ENCODE results near the gene MMEL1.
A peak's percentile ranks its signal among the peaks of the same experiment; 100 is the strongest.

The MMEL1 gene

DNA sequence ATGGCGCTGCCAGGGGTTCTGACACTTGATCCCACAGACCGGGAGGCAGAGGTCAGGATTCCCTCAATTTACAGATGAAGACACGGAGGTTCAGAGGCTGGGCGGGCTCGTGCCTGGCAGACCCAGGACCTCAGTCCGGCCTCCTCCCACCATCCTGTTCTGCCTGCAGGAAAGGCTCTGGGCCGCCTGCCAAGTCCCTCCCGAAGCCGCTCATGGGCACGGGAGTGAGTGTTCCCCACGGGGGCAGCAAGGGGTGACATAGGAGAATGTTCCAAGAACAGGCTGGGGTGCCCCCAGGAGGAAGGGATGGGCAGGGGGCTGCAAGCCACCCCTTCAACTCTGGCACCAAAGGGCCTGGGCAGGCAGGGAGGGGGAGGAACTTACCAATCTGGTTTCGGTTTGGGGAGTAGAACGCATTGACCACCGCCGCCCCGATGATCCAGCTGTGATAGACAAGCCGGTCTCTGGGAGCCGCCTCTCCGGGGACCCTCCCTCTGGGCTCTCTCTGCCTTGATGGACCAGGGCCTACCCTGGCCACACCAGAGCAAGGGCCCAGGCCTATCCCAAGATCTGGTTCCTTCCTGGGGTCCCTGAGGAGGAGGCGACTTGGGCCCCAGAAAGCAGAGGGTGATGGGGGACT, 38.7 kb downstream of the MMEL1 start:
- no peak for DNase-seq (ENCODE audit: extremely low read depth in 1 of 2, low read depth in 1 of 2)

- DNase-seq (ENCODE audit: extremely low read depth in 1 of 2, low read depth in 1 of 2): no peak
Measured at GRCh38 chr1:2593251-2593878, 39.5 kb downstream of the MMEL1 start.

DNA sequence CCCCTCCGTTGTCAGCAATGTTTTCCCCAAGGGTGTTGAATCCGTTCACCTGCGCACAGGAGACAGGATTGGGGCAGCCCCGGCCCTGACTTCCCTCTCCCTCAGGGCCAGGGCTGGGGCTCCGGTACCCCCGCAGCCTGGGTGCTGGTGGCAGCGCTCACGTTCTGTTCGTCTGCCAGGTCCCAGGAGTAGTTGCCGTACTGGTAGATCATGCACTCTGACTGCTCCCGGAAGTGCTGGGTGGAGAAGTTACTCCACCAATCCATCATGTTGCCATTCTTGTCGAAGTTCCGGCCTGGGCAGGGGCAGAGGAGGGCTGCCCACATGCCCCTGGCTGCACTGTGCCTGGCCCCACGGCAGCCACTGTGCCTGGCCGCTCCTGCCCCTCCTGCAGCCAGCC, 40.1 kb downstream of the MMEL1 start:
- no peak for DNase-seq (ENCODE audit: extremely low read depth in 1 of 2, low read depth in 1 of 2)

DNA sequence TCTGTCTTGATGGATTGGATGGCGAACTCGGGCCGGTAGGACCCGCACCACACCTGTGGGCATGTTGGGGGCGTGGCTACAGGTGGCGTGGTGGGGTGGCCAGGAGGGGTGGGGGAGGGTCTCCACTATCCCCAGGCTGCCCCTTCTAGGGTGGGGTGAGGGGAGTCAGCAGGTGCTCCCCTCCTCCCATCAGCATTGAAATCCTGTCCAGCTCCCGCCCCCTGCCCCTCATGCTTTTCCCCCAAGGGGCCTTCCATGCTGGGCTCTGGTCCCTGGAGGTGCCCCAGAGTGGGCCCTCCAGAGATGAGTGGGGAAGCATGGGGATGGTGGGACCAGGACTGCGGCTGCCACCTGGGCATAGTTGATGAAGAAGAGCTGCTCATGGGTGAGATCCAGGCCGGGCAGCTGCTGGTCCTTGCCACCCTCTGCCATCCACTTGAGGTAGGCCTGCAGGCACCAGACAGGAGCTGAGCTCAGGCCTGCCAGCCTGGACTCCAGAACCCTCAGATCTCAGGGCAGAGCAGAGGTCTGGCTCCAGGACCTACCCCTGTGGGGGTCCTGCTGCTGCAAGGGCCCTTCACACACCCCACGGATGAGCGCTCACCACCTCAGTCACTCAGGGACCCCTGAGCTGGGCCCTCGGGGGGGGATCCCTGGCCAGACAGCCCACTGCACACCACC, 41.1 kb downstream of the MMEL1 start:
- no peak for DNase-seq (ENCODE audit: extremely low read depth in 1 of 2, low read depth in 1 of 2)

DNA sequence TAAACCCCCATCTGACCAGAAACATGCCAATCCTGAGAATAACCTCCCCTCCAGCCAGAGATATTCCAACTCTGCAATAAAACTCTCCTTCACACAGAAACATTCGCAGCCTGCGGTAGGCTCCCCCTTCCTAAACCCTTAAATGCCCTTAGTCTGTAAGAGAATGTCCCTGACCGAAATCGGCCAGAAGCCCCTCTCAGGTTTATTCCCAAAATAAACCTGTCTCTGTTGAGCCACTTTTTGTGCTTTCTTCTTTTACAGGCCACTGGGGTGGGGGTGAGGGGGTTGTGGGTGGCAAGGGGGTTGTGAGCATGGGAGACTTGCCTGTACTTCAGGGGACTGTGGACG, 41.6 kb downstream of the MMEL1 start:
- no peak for DNase-seq (ENCODE audit: extremely low read depth in 1 of 2, low read depth in 1 of 2)

DNA sequence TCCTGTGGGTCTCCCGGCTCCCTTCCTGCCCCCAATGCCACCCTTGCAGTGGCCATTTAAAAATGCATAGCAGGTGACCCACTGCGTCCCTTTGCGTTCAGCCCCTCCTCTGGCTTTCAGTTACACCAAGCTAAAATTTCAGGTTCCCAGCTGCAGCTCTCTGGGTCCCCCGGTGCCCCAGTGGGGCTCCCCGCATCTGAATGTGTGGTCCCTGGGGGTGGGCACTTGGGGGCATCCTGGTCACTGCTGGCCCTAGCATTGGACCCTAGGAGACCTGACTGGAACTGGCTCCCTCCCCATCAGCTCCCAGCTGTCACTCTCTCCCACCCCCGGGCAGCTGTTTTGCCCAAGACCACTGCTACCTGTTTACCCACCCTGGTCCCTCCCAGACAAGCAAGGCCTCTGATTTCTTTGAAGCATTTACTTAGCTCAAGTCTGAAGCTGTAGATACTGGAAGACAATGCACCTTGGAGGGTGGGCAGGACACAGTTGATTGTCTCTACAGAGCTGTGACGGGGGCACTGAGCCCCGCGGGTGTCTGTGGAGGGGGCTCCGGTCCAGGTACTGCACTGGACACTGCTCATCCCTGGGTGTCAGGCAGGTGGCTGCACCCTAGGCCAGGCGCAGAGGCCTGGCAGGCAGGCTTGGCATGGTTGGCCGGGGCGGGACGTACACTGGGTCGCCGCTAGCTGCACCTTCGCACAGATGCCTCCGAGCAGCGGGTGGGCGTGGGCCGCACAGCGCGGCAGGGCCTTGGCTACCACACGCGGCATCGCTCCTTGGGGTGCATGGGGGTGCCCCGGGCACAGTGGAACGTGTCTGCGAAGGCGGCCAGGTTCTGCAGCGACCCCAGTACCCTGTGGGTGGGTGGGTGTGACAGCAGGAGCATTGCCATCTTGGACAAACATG, 42.3 kb downstream of the MMEL1 start:
- DNase-seq (ENCODE audit: extremely low read depth in 1 of 2, low read depth in 1 of 2): no peak

DNA sequence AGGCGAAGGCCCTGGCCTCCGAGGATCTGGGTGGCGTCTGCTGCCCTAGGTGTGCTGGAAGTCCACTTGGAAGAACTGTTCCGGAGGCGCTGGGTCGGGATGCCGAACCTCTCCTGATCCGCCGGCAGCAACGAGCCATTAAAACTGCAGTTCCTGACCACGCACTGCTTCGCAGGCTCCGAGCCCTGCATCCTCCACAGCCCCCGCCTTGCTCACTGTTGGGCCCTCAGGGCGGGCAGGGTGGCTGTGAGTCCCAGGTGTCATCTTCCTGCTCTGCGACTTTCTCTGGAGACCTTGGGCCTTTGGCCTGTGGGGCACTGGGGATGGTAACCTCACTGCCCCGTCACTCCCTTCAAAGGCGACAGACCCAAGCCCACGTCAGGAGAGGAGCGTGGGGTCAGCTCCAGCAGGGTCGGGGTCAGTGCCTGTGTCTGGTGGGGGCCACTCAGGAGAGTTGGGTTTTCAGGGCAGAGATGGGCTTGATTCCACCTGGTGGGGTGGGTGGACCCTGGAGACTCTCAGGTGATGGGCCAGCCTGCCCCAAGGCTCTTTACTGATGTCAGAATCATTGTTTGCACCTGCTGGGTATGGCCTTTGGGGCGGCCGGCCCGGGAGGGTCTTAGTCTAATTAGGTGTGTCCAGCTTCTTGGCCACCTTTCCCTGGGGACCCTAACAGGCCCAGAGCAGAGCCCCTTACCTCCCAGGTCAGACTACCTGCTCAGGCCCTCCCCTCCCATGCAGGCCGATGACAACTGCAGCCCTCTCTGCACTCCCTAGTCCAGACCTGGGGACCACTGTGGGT, 43.2 kb downstream of the MMEL1 start:
- no peak for DNase-seq (ENCODE audit: extremely low read depth in 1 of 2, low read depth in 1 of 2)

DNA sequence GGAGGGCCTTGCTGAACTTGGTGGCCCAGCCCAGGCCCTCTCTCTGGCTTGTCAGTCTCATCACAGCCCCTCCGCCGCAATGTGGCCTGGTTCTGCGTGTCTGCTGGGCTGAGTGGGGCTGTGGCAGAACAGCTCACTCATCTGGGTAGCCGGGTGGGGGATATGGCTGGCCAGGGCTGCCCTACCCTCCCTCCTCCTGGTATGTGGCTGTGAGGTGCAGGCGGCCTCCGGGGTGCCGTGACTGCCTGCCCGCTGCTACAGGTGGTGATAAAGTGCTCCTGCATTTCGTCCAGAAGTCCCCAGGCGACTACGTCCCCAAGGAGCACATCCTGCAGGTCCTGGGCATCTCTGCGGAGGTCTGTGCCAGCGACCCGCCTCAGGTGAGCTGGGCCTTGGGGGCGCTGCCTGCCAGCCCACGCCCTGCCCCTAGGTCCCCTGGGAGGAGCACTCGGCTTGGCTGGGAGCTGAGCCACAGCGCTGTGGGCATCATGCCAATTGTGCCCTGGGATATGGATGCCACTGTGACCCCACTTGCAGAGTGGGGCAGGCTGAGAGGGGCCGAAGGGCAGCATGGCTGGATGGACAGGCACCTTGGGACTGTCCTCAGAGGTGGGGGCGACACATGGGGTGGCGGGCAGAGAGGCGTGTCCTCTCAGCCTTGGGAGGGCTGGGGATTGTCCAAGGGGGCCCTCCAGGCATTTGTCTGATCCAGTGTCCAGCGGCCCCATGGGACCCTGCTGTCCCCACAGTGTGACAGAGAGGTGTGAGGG, 44.0 kb downstream of the MMEL1 start:
- DNase-seq (ENCODE audit: extremely low read depth in 1 of 2, low read depth in 1 of 2): no peak

DNA sequence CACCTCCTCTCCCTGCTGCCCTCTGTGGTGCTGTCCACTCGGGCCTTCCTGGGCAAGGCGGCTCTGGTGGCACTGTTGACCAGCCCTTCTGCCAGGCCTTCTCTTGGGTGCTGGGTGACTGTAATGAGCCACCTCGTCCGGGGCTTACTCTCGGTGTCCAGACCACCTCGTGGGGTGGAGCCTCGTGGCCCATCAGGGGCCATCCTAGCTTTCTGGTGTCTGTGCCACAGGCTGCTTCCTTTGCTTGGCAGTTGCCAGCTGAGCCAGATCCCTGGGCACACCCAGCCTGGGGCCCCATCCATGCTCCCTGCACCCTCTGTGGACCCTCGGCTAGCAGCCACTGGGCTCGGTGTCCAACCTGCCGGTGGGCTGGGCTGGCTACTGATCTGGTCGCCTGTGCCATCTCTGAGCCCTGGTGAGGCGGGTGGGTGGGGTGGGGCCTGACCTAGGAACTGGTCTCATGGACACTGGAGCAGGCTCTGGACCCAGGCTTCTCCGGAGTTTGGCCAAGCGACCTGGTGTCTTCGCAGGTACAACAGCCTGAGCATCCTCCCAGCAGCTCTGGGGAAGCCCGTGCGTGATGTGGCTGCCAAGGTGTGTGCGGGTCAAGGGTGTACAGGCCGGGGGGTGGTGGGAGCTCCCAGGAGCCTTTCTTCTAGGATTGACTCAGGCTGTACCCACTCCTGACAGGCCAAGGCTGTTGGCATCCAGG, 44.8 kb downstream of the MMEL1 start:
- no peak for DNase-seq (ENCODE audit: extremely low read depth in 1 of 2, low read depth in 1 of 2)

- no peak for DNase-seq (ENCODE audit: extremely low read depth in 1 of 2, low read depth in 1 of 2)
Measured at GRCh38 chr1:2587071-2587859, 45.6 kb downstream of the MMEL1 start.

GRCh38 chr1:2586154-2587070, 46.4 kb downstream of the MMEL1 start, which contains the start of gene PRXL2B:
Gene PRXL2B, plus strand, starts transcription at chr1:2586777. Its CDS starts 109 bp downstream, at chr1:2586886.
- DNase-seq (ENCODE audit: extremely low read depth in 1 of 2, low read depth in 1 of 2): peak; percentile 96

DNA sequence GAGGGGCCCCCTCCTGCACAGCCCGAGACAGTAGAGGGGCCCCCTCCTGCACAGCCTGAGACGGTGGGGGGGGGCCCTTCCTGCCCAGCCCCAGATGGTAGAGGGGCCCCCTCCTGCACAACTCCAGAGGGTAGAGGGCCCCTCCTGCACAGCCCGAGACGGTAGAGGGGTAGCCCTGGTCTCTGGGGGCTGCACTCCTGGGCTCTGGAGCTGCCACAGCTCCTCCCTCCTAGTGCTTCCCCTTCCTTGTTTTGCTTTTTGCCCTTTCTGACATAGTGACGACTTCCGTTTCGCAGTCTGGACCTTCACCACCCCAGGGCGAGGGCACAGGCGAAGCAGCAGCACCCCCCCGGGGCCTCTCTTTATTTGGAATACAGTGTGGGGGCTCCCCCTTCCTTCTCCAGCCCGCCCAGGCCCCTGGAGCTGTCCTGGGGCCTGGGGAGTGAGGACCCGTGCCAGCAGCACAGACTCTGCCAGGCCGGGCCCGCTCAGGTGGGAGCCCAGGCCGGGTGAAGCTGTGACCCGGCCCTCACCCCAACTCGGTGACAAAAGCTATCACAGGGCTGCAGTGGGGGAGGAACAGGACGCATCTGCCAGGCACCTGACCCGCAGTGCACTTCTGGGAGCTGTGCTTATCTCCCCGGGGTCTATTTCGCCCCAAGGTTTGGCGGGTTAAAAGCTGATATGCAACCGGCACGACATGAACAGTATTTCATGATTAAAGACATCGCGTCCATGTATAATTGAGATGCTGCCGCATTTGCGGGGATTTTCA, 47.3 kb downstream of the MMEL1 start:
- DNase-seq (ENCODE audit: extremely low read depth in 1 of 2, low read depth in 1 of 2): peak in 1 of 2 donors; percentile 68

- no peak for DNase-seq (ENCODE audit: extremely low read depth in 1 of 2, low read depth in 1 of 2)
Measured at GRCh38 chr1:2584686-2585317, 48.0 kb downstream of the MMEL1 start.

- DNase-seq (ENCODE audit: extremely low read depth in 1 of 2, low read depth in 1 of 2): no peak
Measured at GRCh38 chr1:2583871-2584351, 48.9 kb downstream of the MMEL1 start.

- DNase-seq (ENCODE audit: extremely low read depth in 1 of 2, low read depth in 1 of 2): no peak
Measured at GRCh38 chr1:2583331-2583791, 49.5 kb downstream of the MMEL1 start.

DNA sequence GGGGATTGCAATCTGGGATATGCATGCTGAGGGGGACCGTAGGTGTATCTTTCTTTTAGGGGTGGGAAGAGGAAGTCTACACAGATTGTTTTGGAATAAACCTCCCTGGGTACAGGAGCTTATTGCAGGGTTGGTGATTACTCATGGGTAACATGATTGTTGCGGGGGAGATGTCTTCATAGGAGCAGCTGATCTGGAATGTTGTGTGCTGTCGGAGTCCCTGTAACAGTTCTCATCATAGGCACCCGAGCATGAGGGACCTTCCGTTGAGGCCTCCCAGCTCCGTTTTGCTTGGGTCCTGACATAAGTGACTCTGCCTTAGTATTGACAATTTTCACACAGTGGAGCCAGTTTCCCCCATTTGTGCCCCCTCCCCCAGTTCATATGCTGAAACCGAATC, 50.4 kb downstream of the MMEL1 start:
- DNase-seq (ENCODE audit: extremely low read depth in 1 of 2, low read depth in 1 of 2): no peak
